HG03575 (cell line): ENCODE results near the gene SYNE1.
"Not testable (repeated sequence)": the region's sequence is repeated elsewhere in the genome, so short reads cannot be mapped to it uniquely, and the experiment has no call there.

Source experiments
- ATAC-seq: cut with Tn5 transposase; IDR thresholded peaks from one replicate; pipeline ENCODE4 v1.9.1; 2021; ENCODE audit not compliant: unreplicated experiment, insufficient number of reproducible peaks, low FRiP score; ENCODE audit errors: extremely low read depth

Gene SYNE1

GRCh38 chr6:152573762-152574161 is 63.4 kb downstream of the SYNE1 start:
- no peak for ATAC-seq

- ATAC-seq: no peak
Measured at GRCh38 chr6:152572338-152573088, 64.6 kb downstream of the SYNE1 start.

- ATAC-seq: no peak
Measured at GRCh38 chr6:152571943-152572337, 65.2 kb downstream of the SYNE1 start.

GRCh38 chr6:152571089-152571488 is 66.1 kb downstream of the SYNE1 start:
- ATAC-seq: no peak

- no peak for ATAC-seq
Measured at GRCh38 chr6:152566103-152566875, 70.9 kb downstream of the SYNE1 start.

- no peak for ATAC-seq
Measured at GRCh38 chr6:152563177-152563576, 74.0 kb downstream of the SYNE1 start.

- not testable (repeated sequence) for ATAC-seq
Measured at GRCh38 chr6:152558798-152559197, 78.4 kb downstream of the SYNE1 start.

GRCh38 chr6:152557502-152557901 is 79.7 kb downstream of the SYNE1 start:
- no peak for ATAC-seq

GRCh38 chr6:152554851-152555250 is 82.3 kb downstream of the SYNE1 start:
- ATAC-seq: no peak

- peak; percentile 69 for ATAC-seq
Measured at GRCh38 chr6:152552616-152553209, 84.4 kb downstream of the SYNE1 start.

GRCh38 chr6:152543519-152543918 is 93.6 kb downstream of the SYNE1 start:
- ATAC-seq: no peak

GRCh38 chr6:152540381-152540780 is 96.8 kb downstream of the SYNE1 start:
- ATAC-seq: no peak

GRCh38 chr6:152534541-152534940 is 102.6 kb downstream of the SYNE1 start:
- ATAC-seq: no peak

- no peak for ATAC-seq
Measured at GRCh38 chr6:152532556-152533422, 104.4 kb downstream of the SYNE1 start.

GRCh38 chr6:152531659-152532058 is 105.5 kb downstream of the SYNE1 start:
- ATAC-seq: no peak

GRCh38 chr6:152529369-152529768 is 107.8 kb downstream of the SYNE1 start:
- no peak for ATAC-seq

- not testable (repeated sequence) for ATAC-seq
Measured at GRCh38 chr6:152514120-152514519, 123.0 kb downstream of the SYNE1 start.

GRCh38 chr6:152509916-152510315 is 127.2 kb downstream of the SYNE1 start:
- no peak for ATAC-seq

GRCh38 chr6:152508477-152508876 is 128.7 kb downstream of the SYNE1 start:
- ATAC-seq: no peak
